WTC11 (cell line): Measurements from ENCODE around the gene ADRB1. TPM values are rescaled to one million over a fixed set of nuclear protein-coding genes. Genes with fewer than 3 reads are reported as not detected.

Experiments
- ATAC-seq: fragments of 200-7000 bp; cut with Tn5 transposase; 2 replicates; pipeline ENCODE4 v1.10.0; 2021; ENCODE audit warnings: mild to moderate bottlenecking, moderate library complexity
- CTCF ChIA-PET: fragments of 300-600 bp; sonication (Branson Sonifier 250); formaldehyde crosslinking; loops from one replicate; lab custom pipeline; 2021; ENCODE audit warnings: antibody characterized with exemption; lab: Charles Lee
- POLR2A ChIA-PET: fragments of 350-600 bp; sonication (Branson Sonifier 250); formaldehyde crosslinking; loops from one replicate; lab custom pipeline; 2021; ENCODE audit warnings: antibody characterized with exemption; lab: Charles Lee
- DNase-seq: peaks from one replicate; pipeline ENCODE4 v3.0.0; 2021; ENCODE audit warnings: low spot score
- H3K27ac Mint-ChIP-seq: 2 replicates; pipeline ENCODE4 v1.8.0; 2021; ENCODE audit warnings: mixed read lengths
- H3K27me3 Mint-ChIP-seq: 2 replicates; pipeline ENCODE4 v1.8.0; 2021; ENCODE audit warnings: low read depth, mild to moderate bottlenecking, moderate library complexity, mixed read lengths
- H3K36me3 Mint-ChIP-seq: 2 replicates; pipeline ENCODE4 v1.8.0; 2021; ENCODE audit warnings: mixed read lengths
- H3K4me1 Mint-ChIP-seq: 2 replicates; pipeline ENCODE4 v1.8.0; 2022; ENCODE audit warnings: mixed read lengths
- H3K4me3 Mint-ChIP-seq: 2 replicates; pipeline ENCODE4 v1.8.0; 2021; ENCODE audit warnings: mild to moderate bottlenecking, moderate library complexity, mixed read lengths
- H3K9me3 Mint-ChIP-seq: 2 replicates; pipeline ENCODE4 v1.8.0; 2021; ENCODE audit warnings: mixed read lengths
- CBFB ChIP-seq: sonication (generic); formaldehyde crosslinking; IDR thresholded peaks from 2 replicates; pipeline ENCODE4 v1.8.1; 2022; ENCODE audit warnings: mild to moderate bottlenecking, low read depth, missing genetic modification reagents
- CDX4 ChIP-seq: fragments of 250-450 bp; sonication (Bioruptor Pico); IDR thresholded peaks from 2 replicates; pipeline ENCODE4 v1.9.0; 2021; ENCODE audit warnings: moderate library complexity, mild to moderate bottlenecking, inconsistent platforms, borderline replicate concordance
- CREM ChIP-seq: sonication (generic); formaldehyde crosslinking; IDR thresholded peaks from 2 replicates; pipeline ENCODE4 v1.8.1; 2022; ENCODE audit warnings: mild to moderate bottlenecking, missing genetic modification reagents, moderate library complexity
- ELF4 ChIP-seq: sonication (generic); formaldehyde crosslinking; IDR thresholded peaks from 2 replicates; pipeline ENCODE4 v1.8.1; 2022; ENCODE audit warnings: low read depth, mild to moderate bottlenecking, moderate library complexity, missing genetic modification reagents
- ERG ChIP-seq: fragments of 250-450 bp; sonication (Bioruptor Pico); IDR thresholded peaks from 2 replicates; pipeline ENCODE4 v1.8.0; 2021; ENCODE audit warnings: mild to moderate bottlenecking
- FOXJ3 ChIP-seq: sonication (generic); formaldehyde crosslinking; IDR thresholded peaks from 2 replicates; pipeline ENCODE4 v1.9.0; 2021; ENCODE audit warnings: missing genetic modification reagents, mild to moderate bottlenecking, borderline replicate concordance
- HMGA2 ChIP-seq: fragments of 250-450 bp; sonication (Bioruptor Pico); IDR thresholded peaks from 2 replicates; pipeline ENCODE4 v1.4.0; 2021; ENCODE audit warnings: mild to moderate bottlenecking, moderate library complexity
- JUN ChIP-seq: sonication (generic); formaldehyde crosslinking; IDR thresholded peaks from 2 replicates; pipeline ENCODE4 v1.8.0; 2023; ENCODE audit warnings: mild to moderate bottlenecking, missing genetic modification reagents
- MYBL2 ChIP-seq: sonication (generic); formaldehyde crosslinking; IDR thresholded peaks from 2 replicates; pipeline ENCODE4 v1.8.1; 2023; ENCODE audit warnings: mild to moderate bottlenecking, moderate library complexity, missing genetic modification reagents
- NFYB ChIP-seq: sonication (generic); formaldehyde crosslinking; conservative IDR thresholded peaks from 2 replicates; pipeline ENCODE4 v1.8.0; 2022; ENCODE audit warnings: low read depth, missing genetic modification reagents
- NR1H2 ChIP-seq: sonication (generic); formaldehyde crosslinking; IDR thresholded peaks from 2 replicates; pipeline ENCODE4 v1.9.0; 2021; ENCODE audit warnings: mild to moderate bottlenecking, moderate library complexity, missing genetic modification reagents
- PRDM15 ChIP-seq: sonication (generic); formaldehyde crosslinking; IDR thresholded peaks from 2 replicates; pipeline ENCODE4 v1.8.0; 2022; ENCODE audit warnings: missing genetic modification reagents
- TCF7 ChIP-seq: sonication (generic); formaldehyde crosslinking; IDR thresholded peaks from 2 replicates; pipeline ENCODE4 v1.8.0; 2022; ENCODE audit warnings: mild to moderate bottlenecking, low read depth, missing genetic modification reagents, moderate library complexity
- TP53 ChIP-seq: sonication (generic); formaldehyde crosslinking; IDR thresholded peaks from 2 replicates; pipeline ENCODE4 v1.8.1; 2023; ENCODE audit warnings: mild to moderate bottlenecking, missing genetic modification reagents
- ZBTB43 ChIP-seq: sonication (generic); formaldehyde crosslinking; IDR thresholded peaks from 2 replicates; pipeline ENCODE4 v1.8.1; 2023; ENCODE audit warnings: mild to moderate bottlenecking, missing genetic modification reagents
- ZNF138 ChIP-seq: sonication (generic); formaldehyde crosslinking; conservative IDR thresholded peaks from 2 replicates; pipeline ENCODE4 v1.8.1; 2022; ENCODE audit warnings: mild to moderate bottlenecking, moderate library complexity, missing genetic modification reagents
- ZNF532 ChIP-seq: fragments of 250-450 bp; sonication (Bioruptor Pico); IDR thresholded peaks from 2 replicates; pipeline ENCODE4 v1.9.0; 2021; ENCODE audit warnings: mild to moderate bottlenecking, borderline replicate concordance
- total RNA-seq: library from RNA; stranded (reverse); gene quantifications from 3 replicates; pipeline ENCODE4 v1.2.3, GENCODE V29; 2021

The ADRB1 gene
- total RNA-seq, 1 experiment from 2014 or later, result 0.35 TPM

- ChIA-PET CTCF (no interaction called here), POLR2A (no interaction called here)
- Mint-ChIP-seq H3K9me3 (no peaks in the 10 kb centered on the region), H3K27me3 (peaks cover 68% of the 10 kb centered on the region), H3K36me3 (no peaks in the 10 kb centered on the region), H3K27ac (no peak overlapping the region; the same call in 1 of the 2 replicates), H3K4me1 (peaks cover 9% of the 10 kb centered on the region), H3K4me3 (no peak overlapping the region)
- no peak for ATAC-seq
- DNase-seq, result no peak
- TF ChIP-seq CDX4 (CRISPR knock-in tag), result no peak
- no peak for TF ChIP-seq CREM (CRISPR knock-in tag)
- TF ChIP-seq HMGA2 (CRISPR knock-in tag), result no peak
- no peak for TF ChIP-seq NFYB (CRISPR knock-in tag)
- no peak for TF ChIP-seq MYBL2 (CRISPR knock-in tag)
- TF ChIP-seq ZNF138 (CRISPR knock-in tag), result no peak
- no peak for TF ChIP-seq PRDM15
- no peak for TF ChIP-seq ERG (CRISPR knock-in tag)
- no peak for TF ChIP-seq TCF7 (CRISPR knock-in tag)
- no peak for TF ChIP-seq CBFB (CRISPR knock-in tag)
- no peak for TF ChIP-seq TP53 (CRISPR knock-in tag)
- no peak for TF ChIP-seq ZBTB43
- TF ChIP-seq NR1H2 (CRISPR knock-in tag), result no peak
- TF ChIP-seq FOXJ3 (CRISPR knock-in tag), result no peak
- no peak for TF ChIP-seq JUN (CRISPR knock-in tag)
- TF ChIP-seq ZNF532 (CRISPR knock-in tag), result no peak
- no peak for TF ChIP-seq ELF4 (CRISPR knock-in tag)
These were observed 4.8 kb downstream of the ADRB1 start for GRCh38 chr10:114048472-114048871.
